Vagina (tissue), 2 donors: Measurements from ENCODE around the gene KIF2A.

Experiments
- POLR2A ChIP-seq, 2 donors: fragments of 450-650 bp; IDR thresholded peaks; one replicate each; pipeline ENCODE4 v1.6.1; 2017; ENCODE audit warnings: antibody characterized with exemption in 2 of 2, mild to moderate bottlenecking in 2 of 2, moderate library complexity in 2 of 2
- TF ChIP-seq, protein P1 (sequence below), 3 experiments: fragments of 450-650 bp in 2 of 3; fragments of 200-600 bp in 1 of 3; sonication (generic) in 1 of 3; IDR thresholded peaks; one replicate each; pipeline ENCODE4 v1.5.1; 2017 to 2019; ENCODE audit warnings: antibody characterized with exemption in 3 of 3, mild to moderate bottlenecking in 2 of 3, moderate library complexity in 2 of 3

DNA sequence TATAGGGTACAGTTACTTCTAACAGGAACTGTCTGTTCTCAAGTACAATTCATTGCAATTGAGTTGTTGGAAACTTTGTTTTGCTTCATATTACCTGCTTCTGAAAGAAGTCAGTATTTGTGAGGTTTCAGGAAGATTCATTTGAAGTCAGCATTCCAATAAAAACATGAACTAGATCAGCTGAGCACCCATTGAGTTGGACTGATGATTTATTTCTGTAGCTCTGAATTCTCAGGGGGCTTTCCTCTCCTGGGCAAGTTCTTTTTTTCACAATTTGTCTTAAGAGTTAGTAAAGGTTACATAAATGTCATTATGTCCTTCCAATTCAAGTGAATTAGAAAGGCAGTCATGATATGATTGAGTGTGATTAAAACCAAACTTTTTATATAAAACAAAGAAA, 16.2 kb upstream of the KIF2A start:
- TF ChIP-seq POLR2A (IDR thresholded peaks at IDR 0.05), result no peak
- TF ChIP-seq, protein P1, sequence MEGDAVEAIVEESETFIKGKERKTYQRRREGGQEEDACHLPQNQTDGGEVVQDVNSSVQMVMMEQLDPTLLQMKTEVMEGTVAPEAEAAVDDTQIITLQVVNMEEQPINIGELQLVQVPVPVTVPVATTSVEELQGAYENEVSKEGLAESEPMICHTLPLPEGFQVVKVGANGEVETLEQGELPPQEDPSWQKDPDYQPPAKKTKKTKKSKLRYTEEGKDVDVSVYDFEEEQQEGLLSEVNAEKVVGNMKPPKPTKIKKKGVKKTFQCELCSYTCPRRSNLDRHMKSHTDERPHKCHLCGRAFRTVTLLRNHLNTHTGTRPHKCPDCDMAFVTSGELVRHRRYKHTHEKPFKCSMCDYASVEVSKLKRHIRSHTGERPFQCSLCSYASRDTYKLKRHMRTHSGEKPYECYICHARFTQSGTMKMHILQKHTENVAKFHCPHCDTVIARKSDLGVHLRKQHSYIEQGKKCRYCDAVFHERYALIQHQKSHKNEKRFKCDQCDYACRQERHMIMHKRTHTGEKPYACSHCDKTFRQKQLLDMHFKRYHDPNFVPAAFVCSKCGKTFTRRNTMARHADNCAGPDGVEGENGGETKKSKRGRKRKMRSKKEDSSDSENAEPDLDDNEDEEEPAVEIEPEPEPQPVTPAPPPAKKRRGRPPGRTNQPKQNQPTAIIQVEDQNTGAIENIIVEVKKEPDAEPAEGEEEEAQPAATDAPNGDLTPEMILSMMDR (IDR thresholded peaks at IDR 0.05), result no peak
